Activated CD8-positive, alpha-beta memory T cell treated with anti-CD3 and anti-CD28 coated beads for 36 hours (primary cell): ENCODE data around the gene SMAD7. TPM values are rescaled to one million over a fixed set of nuclear protein-coding genes. Genes with fewer than 3 reads are reported as not detected.

Source experiments
- CTCF ChIA-PET: fragments of 350-600 bp; sonication (Branson Sonifier 250); formaldehyde crosslinking; loops from one replicate; lab custom pipeline; 2021; ENCODE audit warnings: antibody characterized with exemption; lab: Charles Lee
- POLR2A ChIA-PET: fragments of 350-600 bp; sonication (Branson Sonifier 250); formaldehyde crosslinking; loops from one replicate; lab custom pipeline; 2021; ENCODE audit warnings: antibody characterized with exemption; lab: Charles Lee
- total RNA-seq, 2 experiments: library from RNA; stranded (reverse); gene quantifications; one replicate each; pipeline ENCODE4 v1.2.3, GENCODE V29; 2021

Gene SMAD7
- total RNA-seq, 2 experiments from 2014 or later, result 17.6 to 17.9 TPM

- ChIA-PET CTCF (no interaction called here), POLR2A (no interaction called here)
Measured at GRCh38 chr18:48963586-48964470, 13.1 kb upstream of the SMAD7 start.

DNA sequence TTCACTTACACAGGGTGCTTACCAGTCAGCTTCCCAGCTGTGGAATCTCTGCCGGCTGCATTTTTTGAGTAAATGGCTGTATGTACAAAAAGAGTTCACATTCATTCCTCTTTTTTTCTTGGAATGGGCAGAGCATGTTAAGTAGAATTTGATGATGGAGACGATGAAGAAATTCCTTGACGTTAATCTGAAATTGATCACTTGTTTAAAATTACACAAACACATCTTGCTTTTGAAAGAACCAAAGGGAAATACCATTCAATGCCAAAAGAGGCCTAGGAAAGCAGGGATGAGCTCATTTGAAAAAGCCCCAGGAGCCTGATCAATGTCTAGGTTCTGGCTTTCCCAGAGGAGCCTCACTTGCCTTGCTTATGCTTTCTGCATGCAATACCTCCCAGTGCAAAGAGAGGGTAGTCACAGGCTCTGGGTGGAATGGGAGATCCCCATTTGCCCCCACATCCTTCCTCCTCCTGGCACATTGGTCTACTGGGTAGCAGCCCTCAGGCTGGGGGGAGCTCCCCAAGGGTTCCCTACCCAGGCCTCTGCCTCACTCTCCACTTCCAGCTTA lies 12.3 kb upstream of the SMAD7 start:
- ChIA-PET CTCF (no interaction called here), POLR2A (no interaction called here)

DNA sequence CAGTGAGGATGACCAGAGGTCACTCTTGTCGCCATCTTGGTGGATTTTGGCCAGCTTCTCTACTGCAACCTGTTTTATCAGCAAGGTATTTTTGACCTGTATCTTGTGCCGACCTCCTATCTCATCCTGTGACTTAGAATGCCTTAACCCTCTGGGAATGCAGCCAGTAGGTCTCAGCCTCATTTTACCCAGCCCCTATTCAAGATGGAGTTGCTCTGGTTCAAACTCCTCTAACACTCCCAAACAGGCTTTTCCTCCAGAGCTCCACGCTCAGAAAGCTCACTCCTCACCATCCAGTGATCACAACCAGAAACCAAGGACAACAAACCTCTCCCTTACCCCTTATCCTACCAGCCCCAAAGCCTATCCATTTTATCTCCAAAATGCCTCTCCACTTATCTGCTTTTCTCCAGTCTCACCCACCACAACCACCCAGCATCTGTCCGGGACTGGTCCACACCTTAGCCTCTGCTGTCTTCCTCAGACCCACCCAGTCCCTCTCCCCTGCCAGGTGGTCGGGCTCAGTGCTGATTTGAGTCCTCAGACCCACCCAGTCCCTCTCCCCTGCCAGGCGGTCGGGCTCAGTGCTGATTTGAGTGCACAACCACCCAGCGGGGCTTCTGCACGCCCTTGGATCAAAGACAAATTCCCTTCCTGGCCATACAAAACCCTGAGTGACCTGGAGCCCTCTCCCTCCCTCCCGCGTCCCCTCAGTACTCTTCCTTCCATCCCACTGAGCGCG lies 11.7 kb upstream of the SMAD7 start:
- ChIA-PET CTCF (no interaction called here), POLR2A (no interaction called here)

DNA sequence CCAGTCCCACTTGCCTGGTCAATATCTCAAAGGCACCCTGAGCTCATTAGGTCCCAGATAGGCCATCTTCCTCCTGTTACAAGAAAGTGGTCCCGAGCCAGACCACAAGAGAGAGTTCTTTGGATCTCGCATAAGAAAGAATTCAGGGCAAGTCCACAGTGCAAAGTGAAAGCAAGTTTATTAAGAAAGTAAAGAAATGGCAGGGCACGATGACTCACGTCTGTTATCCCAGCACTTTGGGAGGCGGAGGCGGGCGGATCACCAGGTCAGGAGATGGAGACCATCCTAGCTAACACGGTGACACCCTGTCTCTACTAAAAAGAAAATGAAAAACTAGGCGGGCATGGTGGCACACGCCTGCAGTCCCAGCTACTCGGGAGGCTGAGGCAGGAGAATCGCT lies 10.8 kb upstream of the SMAD7 start:
- ChIA-PET CTCF (interaction anchor here (0.9 to 1.0 kb wide), 2 partner anchors 9 to 499 kb away, joined by 4 read pairs; no protein-coding TSS in a partner anchor), POLR2A (no interaction called here)

- POLR2A ChIA-PET, result no interaction called here
- CTCF ChIA-PET, result interaction anchor here (1.1 kb wide), 1 partner anchor 8 kb away, joined by 4 read pairs; no protein-coding TSS in a partner anchor
Measured at GRCh38 chr18:48959921-48960920, 9.5 kb upstream of the SMAD7 start.

- POLR2A ChIA-PET, result no interaction called here
- CTCF ChIA-PET, result interaction anchor here (1.1 kb wide), 1 partner anchor 9 kb away, joined by 4 read pairs; no protein-coding TSS in a partner anchor
Measured at GRCh38 chr18:48959551-48959920, 8.8 kb upstream of the SMAD7 start.

DNA sequence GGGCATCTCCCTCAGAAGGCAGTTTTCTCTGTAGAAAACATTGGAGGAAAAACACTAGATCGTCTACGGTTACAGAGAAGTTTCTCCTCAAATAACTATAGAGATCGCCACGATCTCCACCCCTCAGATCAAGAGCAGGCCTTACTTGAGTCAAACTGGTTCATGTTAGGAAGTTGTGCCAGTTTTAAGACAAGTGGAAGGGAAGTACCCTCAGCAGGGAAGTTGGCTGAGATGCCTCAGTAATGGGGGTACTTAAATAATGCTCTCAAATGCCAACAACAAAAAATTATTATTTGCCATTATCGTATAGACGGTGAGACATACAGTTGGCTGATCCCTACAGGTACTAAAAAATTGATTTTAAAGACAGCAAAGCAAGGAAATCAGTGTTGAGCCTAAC lies 8.2 kb upstream of the SMAD7 start:
- ChIA-PET CTCF (interaction anchor here (1.1 to 1.2 kb wide), 2 partner anchors 9 to 10 kb away, joined by 3 to 4 read pairs; no protein-coding TSS in a partner anchor), POLR2A (no interaction called here)

DNA sequence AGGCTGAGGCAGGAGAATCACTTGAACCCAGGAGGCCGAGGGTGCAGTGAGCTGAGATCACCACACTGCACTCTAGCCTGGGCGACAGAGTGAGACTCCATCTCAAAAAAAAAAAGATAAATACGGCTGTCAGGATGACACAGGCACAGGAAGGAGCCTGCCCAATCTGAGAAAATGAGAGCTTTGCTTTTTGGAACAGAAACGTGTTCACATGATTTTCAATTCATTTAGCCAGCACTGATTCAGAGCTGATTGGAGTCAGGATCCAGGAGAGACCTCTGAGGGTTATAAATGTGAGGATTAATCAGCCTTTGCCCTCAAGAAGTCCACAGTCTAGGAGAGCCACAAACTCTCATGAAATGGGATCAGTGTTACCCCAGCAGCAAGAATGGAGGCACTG lies 6.9 kb upstream of the SMAD7 start:
- POLR2A ChIA-PET, result no interaction called here
- CTCF ChIA-PET, result no interaction called here

DNA sequence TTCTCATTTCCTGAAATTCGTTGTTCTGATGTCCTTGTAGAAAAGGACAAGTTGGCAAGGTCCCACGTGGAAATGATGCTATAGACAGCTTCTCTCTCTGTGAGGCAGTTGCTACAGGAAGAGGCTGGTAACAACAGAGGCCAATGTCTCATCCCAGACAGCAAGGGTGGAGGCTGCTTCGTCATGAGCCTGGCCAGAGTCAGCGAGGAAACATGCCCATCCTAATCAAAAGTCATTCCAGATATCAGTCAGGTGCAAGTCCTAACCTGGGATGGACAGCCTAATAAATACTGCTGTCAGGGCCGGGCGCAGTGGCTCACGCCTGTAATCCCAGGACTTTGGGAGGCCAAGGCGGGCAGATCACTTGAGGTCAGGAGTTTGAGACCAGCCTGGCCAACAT lies 6.4 kb upstream of the SMAD7 start:
- CTCF ChIA-PET, result no interaction called here

DNA sequence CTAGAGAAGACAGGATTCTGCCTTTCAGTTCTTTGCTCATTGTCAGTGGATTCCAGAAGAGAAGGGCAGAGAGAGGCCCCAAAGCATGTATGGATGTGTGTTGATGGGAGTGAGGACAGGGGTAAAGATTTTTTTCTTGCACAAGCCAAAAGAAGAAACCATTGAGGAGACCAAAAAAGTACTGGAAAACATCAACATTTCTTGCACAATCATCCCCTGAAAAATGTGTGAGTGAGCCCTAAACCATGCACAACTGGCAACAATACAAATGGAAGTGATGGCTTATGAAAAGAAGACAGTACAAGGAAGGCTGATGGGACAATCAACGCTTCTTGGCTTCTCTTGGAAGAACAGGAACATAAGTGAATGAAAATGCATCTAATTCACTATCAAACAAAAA lies 5.6 kb upstream of the SMAD7 start:
- POLR2A ChIA-PET, result no interaction called here
- CTCF ChIA-PET, result no interaction called here

More for the DNA sequence above, 6.4 kb upstream of the SMAD7 start:
- POLR2A ChIA-PET, result no interaction called here

GRCh38 chr18:48955830-48956261 lies 5.1 kb upstream of the SMAD7 start:
- POLR2A ChIA-PET, result no interaction called here
- CTCF ChIA-PET, result no interaction called here

- ChIA-PET POLR2A (interaction anchor here (0.6 kb wide), 1 partner anchor 249 kb away, joined by 3 read pairs; no protein-coding TSS in a partner anchor), CTCF (no interaction called here)
Measured at GRCh38 chr18:48954886-48955819, 4.4 kb upstream of the SMAD7 start.

DNA sequence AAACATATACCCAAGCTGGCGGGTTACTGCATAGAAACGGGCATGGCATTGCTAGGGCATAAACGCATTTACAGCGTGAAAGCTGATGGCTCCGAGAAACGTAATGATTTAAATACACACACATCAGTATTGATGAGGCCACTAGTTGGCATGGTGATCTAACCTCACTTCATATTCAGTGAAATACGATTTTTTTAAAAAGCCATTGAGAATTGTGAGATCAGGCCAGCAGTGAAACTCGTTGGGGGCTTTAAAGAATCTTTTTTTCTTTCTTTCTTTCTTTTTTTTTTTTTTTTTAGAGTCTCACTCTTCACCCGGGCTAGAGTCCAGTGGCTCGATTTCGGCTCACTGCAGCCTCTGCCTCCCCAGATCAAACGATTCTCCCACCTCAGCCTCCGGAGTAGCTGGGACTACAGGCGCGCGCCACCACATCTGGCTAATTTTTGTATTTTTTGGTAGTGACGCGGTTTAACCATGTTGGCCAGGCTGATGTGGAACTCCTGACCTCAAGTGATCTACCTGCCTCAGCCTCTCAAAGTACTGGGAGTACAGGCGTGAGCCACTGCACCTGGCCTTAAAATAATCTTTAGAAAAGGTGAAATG lies 2.4 kb upstream of the SMAD7 start:
- POLR2A ChIA-PET, result interaction anchor here (0.6 to 2.1 kb wide), 7 partner anchors 12 to 139 kb away, joined by 3 to 19 read pairs (median 4); no protein-coding TSS in a partner anchor
- CTCF ChIA-PET, result interaction anchor here (1.0 to 1.8 kb wide), 3 partner anchors 8 to 28 kb away, joined by 3 to 8 read pairs (median 4); no protein-coding TSS in a partner anchor

DNA sequence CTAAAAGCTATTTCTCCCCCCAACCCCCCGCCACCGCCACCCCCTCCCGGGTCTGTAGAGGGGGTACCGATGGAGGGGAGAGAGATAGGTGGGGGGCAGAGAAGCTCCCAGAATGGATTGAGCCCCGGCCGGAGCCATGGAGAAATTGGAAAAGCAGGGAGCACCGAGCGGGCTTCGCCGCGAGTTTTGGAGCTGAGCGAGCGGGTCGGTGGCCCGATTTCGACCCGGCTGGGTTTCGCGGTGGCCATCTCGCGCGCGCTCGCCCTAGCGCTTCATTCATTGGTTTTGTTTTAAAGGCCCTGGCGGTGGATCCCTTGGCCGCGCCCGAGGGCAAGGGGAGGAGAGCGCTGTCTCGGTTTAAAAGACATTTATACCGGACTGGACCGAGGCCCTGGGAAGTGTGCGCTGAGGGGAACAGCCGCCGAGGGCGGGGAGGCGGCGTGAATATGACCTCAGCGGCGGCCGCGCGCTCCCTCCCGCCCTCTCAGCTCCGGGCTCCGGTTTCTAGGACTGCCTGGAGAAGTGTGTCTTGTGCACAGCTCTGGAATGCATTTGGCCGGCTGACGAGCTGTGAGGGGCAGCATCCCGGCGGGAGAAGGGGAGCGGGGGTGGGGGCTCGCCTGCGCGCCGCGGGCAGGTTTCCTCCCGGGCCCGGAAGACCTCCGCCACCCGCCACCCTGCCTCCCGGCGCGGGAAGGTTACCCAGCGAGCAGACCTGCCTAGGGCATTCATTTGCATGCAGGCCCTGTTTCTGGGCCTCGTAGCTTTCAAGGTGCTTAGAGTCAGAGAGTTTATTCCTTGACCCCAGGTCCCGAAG lies 1.7 kb upstream of the SMAD7 start:
- ChIA-PET CTCF (interaction anchor here (0.6 to 1.8 kb wide), 6 partner anchors 9 to 497 kb away, joined by 3 to 8 read pairs (median 4); no protein-coding TSS in a partner anchor), POLR2A (interaction anchor here (0.6 to 2.1 kb wide), 12 partner anchors 11 to 219 kb away, joined by 3 to 19 read pairs (median 4); no protein-coding TSS in a partner anchor)

DNA sequence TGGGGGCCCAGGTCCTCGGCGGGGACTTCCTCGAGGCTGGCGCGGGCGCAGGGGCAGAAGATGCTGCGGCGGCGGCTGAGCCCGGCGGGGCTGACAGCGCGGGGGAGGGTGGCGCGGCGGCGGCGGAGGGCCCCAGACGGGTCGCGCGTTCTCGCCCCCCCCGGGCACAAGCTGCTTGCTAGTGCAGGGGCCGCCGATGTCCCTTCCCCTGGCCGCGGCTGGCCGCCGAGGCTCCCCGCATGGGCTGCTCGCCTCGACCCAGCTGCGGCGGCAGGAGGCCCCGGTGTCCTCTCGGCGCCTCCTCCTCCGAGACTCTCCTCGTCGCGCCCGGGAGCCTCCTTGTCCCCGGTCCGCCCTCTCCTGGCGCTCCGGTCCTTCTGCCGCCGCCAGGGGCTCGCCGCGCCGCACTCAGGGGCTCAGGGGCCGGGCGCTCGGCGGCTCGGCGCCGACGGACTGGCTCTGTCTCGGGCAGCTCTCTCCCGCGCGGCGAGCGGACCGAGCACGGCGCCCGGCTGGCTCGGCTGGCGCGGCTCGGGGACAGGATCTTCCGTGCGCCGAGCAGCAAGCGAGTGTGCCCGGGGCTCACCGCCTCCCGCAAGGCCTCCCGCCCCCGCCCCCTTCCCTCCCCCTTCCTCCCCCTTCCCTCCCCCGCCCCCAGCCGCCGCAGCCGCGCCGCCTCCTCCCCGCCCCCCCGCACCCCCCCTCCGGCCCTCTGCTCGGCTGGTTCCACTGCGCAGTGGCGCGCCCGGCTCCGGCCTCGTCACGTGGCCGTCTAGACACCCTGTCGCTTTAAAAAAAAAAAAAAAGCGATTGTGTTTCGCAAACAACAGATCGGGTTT lies 902 bp upstream of the SMAD7 start:
- POLR2A ChIA-PET, result interaction anchor here (0.6 to 2.1 kb wide), 10 partner anchors 10 to 218 kb away, joined by 3 to 19 read pairs (median 4); no protein-coding TSS in a partner anchor
- CTCF ChIA-PET, result interaction anchor here (0.6 to 1.8 kb wide), 6 partner anchors 11 to 498 kb away, joined by 3 to 8 read pairs (median 3); no protein-coding TSS in a partner anchor
